AG08395 (cell line): Measurements from ENCODE around the gene CACNA1D.

Experiments used
- DNase-seq: peaks from one replicate; pipeline ENCODE4 v3.0.0; 2012; ENCODE audit warnings: mixed read lengths, low spot score

The CACNA1D gene

GRCh38 chr3:53809267-53809666 lies 314.9 kb downstream of the CACNA1D start:
- DNase-seq = no peak

- DNase-seq = no peak
Observed at GRCh38 chr3:53809764-53810400, 315.5 kb downstream of the CACNA1D start.

GRCh38 chr3:53811143-53811927 lies 316.9 kb downstream of the CACNA1D start:
- no peak for DNase-seq

- no peak for DNase-seq
Observed at GRCh38 chr3:53812434-53812833, 318.0 kb downstream of the CACNA1D start.

GRCh38 chr3:53813229-53813628 lies 318.8 kb downstream of the CACNA1D start:
- no peak for DNase-seq

- no peak for DNase-seq
Observed at GRCh38 chr3:53813876-53814275, 319.5 kb downstream of the CACNA1D start.

- no peak for DNase-seq
Observed at GRCh38 chr3:53815067-53815466, 320.7 kb downstream of the CACNA1D start.

GRCh38 chr3:53815651-53816050 lies 321.2 kb downstream of the CACNA1D start:
- DNase-seq = no peak

GRCh38 chr3:53816425-53816824 lies 322.0 kb downstream of the CACNA1D start:
- no peak for DNase-seq

GRCh38 chr3:53817211-53817610 lies 322.8 kb downstream of the CACNA1D start:
- no peak for DNase-seq

GRCh38 chr3:53817809-53818208 lies 323.4 kb downstream of the CACNA1D start:
- DNase-seq = no peak

- DNase-seq = no peak
Observed at GRCh38 chr3:53818221-53819162, 324.1 kb downstream of the CACNA1D start.

- no peak for DNase-seq
Observed at GRCh38 chr3:53819163-53819868, 324.9 kb downstream of the CACNA1D start.

GRCh38 chr3:53820084-53820483 lies 325.7 kb downstream of the CACNA1D start:
- DNase-seq = no peak

GRCh38 chr3:53820756-53821580 lies 326.6 kb downstream of the CACNA1D start:
- no peak for DNase-seq

- DNase-seq = no peak
Observed at GRCh38 chr3:53821631-53822121, 327.3 kb downstream of the CACNA1D start.

GRCh38 chr3:53822331-53822741 lies 327.9 kb downstream of the CACNA1D start:
- DNase-seq = no peak

- no peak for DNase-seq
Observed at GRCh38 chr3:53823026-53823955, 328.9 kb downstream of the CACNA1D start.

GRCh38 chr3:53823956-53824657 lies 329.7 kb downstream of the CACNA1D start:
- DNase-seq = no peak
